ENCODE data around the gene ARF5. TPM values are rescaled to one million over a fixed set of nuclear protein-coding genes. Genes with fewer than 3 reads are reported as not detected.

ARF5 gene
- total RNA-seq, 2 donors from 2014 or later, result 107 to 165 TPM

DNA sequence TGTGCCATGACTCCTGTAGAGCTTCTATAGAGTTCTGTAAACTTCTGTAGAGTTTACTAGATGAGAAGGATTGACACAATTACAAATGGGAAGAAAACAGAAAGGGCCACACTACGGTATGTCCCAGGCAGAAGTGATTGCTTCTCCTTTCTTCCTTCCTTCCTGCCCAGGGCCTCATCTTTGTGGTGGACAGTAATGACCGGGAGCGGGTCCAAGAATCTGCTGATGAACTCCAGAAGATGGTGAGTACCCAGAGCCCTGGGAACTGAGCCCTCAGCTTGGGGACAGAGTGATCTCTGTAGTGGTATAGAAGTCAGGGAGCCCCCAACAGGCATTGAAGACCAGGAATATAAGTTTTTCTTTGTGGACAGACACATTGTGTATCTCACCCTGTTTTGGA, 1.7 kb downstream of the ARF5 start:
- Histone ChIP-seq H3K4me1 (ENCODE audit: control insufficient read depth in 1 of 2, low read depth in 2 of 2) (peaks cover 10 to 28% of the 10 kb centered on the region in 2 donors), H3K36me3 (peaks cover 18% of the 10 kb centered on the region), H3K9me3 (no peaks in the 10 kb centered on the region), H3K4me3 (no peak overlapping the region), H3K27me3 (replicated peaks; ENCODE audit: insufficient read depth) (no peaks in the 10 kb centered on the region), H3K27ac (no peak overlapping the region)
- DNase-seq (ENCODE audit: low spot score) (no peak), ATAC-seq (ENCODE audit: insufficient number of reproducible peaks, low FRiP score, low read depth) (no peak)
- TF ChIP-seq, protein P1, sequence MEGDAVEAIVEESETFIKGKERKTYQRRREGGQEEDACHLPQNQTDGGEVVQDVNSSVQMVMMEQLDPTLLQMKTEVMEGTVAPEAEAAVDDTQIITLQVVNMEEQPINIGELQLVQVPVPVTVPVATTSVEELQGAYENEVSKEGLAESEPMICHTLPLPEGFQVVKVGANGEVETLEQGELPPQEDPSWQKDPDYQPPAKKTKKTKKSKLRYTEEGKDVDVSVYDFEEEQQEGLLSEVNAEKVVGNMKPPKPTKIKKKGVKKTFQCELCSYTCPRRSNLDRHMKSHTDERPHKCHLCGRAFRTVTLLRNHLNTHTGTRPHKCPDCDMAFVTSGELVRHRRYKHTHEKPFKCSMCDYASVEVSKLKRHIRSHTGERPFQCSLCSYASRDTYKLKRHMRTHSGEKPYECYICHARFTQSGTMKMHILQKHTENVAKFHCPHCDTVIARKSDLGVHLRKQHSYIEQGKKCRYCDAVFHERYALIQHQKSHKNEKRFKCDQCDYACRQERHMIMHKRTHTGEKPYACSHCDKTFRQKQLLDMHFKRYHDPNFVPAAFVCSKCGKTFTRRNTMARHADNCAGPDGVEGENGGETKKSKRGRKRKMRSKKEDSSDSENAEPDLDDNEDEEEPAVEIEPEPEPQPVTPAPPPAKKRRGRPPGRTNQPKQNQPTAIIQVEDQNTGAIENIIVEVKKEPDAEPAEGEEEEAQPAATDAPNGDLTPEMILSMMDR (IDR thresholded peaks at IDR 0.05), result no peak

DNA sequence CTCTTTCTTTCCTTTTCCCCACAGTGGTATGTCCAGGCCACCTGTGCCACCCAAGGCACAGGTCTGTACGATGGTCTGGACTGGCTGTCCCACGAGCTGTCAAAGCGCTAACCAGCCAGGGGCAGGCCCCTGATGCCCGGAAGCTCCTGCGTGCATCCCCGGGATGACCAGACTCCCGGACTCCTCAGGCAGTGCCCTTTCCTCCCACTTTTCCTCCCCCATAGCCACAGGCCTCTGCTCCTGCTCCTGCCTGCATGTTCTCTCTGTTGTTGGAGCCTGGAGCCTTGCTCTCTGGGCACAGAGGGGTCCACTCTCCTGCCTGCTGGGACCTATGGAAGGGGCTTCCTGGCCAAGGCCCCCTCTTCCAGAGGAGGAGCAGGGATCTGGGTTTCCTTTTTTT, 3.0 kb downstream of the ARF5 start:
- Histone ChIP-seq H3K27me3 (replicated peaks; ENCODE audit: insufficient read depth) (no peaks in the 10 kb centered on the region), H3K27ac (no peak overlapping the region), H3K9me3 (no peaks in the 10 kb centered on the region), H3K4me1 (ENCODE audit: control insufficient read depth in 1 of 2, low read depth in 2 of 2) (peaks cover 10 to 20% of the 10 kb centered on the region in 2 donors), H3K36me3 (peaks cover 18% of the 10 kb centered on the region), H3K4me3 (no peak overlapping the region)
- no peak for DNase-seq (ENCODE audit: low spot score)
- TF ChIP-seq, protein P1 (IDR thresholded peaks at IDR 0.05), result no peak
- no peak for ATAC-seq (ENCODE audit: insufficient number of reproducible peaks, low FRiP score, low read depth)

- TF ChIP-seq, protein P1 (IDR thresholded peaks at IDR 0.05), result no peak
- H3K9me3 ChIP-seq, result no peaks in the 10 kb centered on the region
- H3K36me3 ChIP-seq, result peaks cover 18% of the 10 kb centered on the region
- H3K4me3 ChIP-seq, result no peak overlapping the region
- H3K4me1 ChIP-seq (ENCODE audit: control insufficient read depth in 1 of 2, low read depth in 2 of 2), result peaks cover 10 to 20% of the 10 kb centered on the region in 2 donors
- H3K27ac ChIP-seq, result no peak overlapping the region
- no peak for ATAC-seq (ENCODE audit: insufficient number of reproducible peaks, low FRiP score, low read depth)
- no peaks in the 10 kb centered on the region for H3K27me3 ChIP-seq (replicated peaks; ENCODE audit: insufficient read depth)
- no peak for DNase-seq (ENCODE audit: low spot score)
These were observed 3.4 kb downstream of the ARF5 start for GRCh38 chr7:127591591-127591990.

DNA sequence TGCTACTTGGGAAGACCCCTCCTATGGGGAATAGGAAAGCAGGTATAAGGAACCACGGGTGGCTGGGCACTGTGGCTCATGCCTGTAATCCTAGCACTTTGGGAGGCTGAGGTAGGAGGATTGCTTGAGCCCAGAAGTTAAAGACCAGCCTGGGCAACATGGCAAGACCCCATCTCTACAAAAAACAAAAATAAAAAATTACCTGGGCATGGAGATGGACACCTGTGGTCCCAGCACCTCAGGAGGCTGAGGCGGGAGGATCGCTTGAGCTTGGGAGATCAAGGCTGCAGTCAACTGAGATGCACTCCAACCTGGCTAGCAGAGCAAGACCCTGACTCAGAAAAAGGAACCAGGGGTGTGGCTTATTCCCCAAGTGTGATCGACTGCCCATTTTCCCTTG, 4.3 kb downstream of the ARF5 start:
- H3K9me3 ChIP-seq, result no peaks in the 10 kb centered on the region
- no peak for ATAC-seq (ENCODE audit: insufficient number of reproducible peaks, low FRiP score, low read depth)
- TF ChIP-seq, protein P1 (IDR thresholded peaks at IDR 0.05), result no peak
- H3K27ac ChIP-seq, result no peak overlapping the region
- no peak for DNase-seq (ENCODE audit: low spot score)
- peaks cover 10 to 18% of the 10 kb centered on the region in 2 donors for H3K4me1 ChIP-seq (ENCODE audit: control insufficient read depth in 1 of 2, low read depth in 2 of 2)
- H3K27me3 ChIP-seq (replicated peaks; ENCODE audit: insufficient read depth), result no peaks in the 10 kb centered on the region
- H3K36me3 ChIP-seq, result peaks cover 18% of the 10 kb centered on the region
- no peak overlapping the region for H3K4me3 ChIP-seq

- Histone ChIP-seq H3K4me1 (ENCODE audit: control insufficient read depth in 1 of 2, low read depth in 2 of 2) (peaks cover 4 to 10% of the 10 kb centered on the region in 2 donors), H3K27ac (no peak overlapping the region), H3K36me3 (peaks cover 18% of the 10 kb centered on the region), H3K9me3 (no peaks in the 10 kb centered on the region), H3K4me3 (no peak overlapping the region), H3K27me3 (replicated peaks; ENCODE audit: insufficient read depth) (no peaks in the 10 kb centered on the region)
- DNase-seq (ENCODE audit: low spot score), result no peak
- TF ChIP-seq, protein P1 (IDR thresholded peaks at IDR 0.05), result no peak
- ATAC-seq (ENCODE audit: insufficient number of reproducible peaks, low FRiP score, low read depth), result no peak
These were observed 6.3 kb downstream of the ARF5 start for GRCh38 chr7:127594490-127594889.

Data from thoracic aorta (tissue), 2 donors.